Measurements from ENCODE around the gene ISG15.

The ISG15 gene

DNA sequence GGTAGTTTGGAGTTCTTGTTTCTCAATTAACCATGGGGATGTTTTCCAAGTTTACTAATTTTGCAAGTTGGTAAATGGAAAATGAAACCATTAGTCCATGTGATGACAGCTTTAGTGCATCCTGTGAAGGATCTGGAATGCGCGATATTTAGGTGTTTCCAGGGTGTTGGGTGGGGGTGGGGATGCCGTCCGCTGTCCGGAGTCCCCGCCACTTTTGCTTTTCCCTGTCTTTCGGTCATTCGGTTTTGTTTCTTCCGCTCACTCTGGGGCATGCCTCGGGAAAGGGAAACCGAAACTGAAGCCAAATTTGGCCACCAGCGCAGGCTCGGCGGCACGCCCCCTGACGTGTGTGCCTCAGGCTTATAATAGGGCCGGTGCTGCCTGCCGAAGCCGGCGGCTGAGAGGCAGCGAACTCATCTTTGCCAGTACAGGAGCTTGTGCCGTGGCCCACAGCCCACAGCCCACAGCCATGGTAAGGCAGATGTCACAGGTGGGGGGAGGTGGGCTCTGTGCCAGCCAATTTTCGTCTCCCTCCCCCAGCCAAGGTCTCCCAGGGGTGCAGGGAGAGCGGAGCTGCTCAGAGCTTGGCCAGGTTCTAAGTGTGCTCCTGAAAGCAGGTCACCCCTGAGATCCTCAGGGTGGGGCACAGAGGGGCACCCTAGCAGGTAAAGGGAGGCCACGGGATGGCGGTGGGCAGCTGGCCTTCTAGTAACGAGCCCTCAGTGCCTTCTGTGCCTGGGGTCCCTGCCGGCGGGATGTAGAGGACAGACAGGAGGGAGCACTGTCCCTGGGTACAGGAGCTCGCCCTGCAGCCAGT is at the start of gene ISG15:
Gene ISG15, plus strand, starts transcription at position 393 of the 817 bp plus-strand sequence. Its CDS starts 77 bp downstream, at position 470.
- peak; percentile 90 for DNase-seq

DNA sequence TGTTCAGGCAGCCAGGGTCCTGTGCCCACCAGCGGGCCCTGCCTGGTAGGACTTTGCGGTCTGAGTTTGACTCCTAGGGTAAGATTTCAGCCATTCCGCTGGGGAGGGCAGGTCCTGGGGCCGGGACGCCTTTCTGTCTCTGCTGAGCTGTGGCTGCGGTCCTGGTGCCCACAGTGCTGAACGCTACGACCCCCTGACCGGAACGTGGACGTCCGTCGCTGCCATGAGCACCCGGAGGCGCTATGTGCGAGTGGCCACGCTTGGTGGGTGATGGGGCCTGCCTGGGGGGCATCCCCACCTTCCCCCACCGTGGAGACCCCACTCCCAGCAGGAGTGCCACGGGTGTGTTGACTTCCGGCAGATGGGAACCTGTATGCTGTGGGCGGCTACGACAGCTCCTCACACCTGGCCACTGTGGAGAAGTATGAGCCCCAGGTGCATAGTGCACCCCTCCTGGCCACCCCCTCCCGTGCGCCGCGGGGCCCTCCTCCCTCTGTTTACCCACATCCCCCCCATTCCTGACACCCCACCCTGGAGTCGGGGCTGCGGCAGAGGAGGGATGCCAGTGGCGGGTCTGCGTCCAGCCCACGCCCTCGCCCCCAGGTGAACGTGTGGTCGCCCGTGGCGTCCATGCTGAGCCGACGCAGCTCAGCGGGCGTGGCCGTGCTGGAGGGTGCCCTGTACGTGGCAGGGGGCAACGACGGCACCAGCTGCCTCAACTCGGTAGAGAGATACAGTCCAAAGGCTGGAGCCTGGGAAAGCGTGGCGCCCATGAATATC is 49.4 kb upstream of the ISG15 start:
- DNase-seq: no peak

DNA sequence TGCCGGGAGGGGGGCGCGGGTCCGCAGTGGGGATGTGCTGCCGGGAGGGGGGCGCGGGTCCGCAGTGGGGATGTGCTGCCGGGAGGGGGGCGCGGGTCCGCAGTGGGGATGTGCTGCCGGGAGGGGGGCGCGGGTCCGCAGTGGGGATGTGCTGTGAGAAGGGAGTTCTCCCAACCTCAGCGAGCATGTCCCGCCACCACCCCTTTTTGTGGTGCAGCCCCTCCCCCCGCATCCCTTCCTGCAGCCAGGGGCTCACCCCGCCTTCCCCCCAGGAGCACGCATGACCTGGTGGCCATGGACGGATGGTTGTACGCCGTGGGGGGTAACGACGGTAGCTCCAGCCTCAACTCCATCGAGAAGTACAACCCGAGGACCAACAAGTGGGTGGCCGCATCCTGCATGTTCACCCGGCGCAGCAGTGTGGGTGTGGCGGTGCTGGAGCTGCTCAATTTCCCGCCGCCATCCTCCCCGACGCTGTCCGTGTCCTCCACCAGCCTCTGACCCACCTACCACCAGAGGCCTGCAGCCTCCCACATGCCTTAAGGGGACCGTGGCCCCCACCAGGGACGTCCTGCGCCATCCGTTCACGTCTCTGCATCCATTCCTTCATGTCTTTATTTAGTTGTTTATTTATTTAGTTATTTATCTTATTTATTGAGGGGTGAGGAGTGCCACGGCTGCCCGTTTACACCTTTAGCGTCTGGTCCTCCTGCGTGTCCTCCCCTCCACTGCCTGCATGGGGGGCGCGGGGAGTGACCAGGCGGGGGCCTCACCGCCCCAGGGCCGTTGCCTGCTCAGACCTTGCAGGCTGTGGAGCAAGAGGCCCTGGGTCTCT is 48.4 kb upstream of the ISG15 start:
- DNase-seq: no peak

DNA sequence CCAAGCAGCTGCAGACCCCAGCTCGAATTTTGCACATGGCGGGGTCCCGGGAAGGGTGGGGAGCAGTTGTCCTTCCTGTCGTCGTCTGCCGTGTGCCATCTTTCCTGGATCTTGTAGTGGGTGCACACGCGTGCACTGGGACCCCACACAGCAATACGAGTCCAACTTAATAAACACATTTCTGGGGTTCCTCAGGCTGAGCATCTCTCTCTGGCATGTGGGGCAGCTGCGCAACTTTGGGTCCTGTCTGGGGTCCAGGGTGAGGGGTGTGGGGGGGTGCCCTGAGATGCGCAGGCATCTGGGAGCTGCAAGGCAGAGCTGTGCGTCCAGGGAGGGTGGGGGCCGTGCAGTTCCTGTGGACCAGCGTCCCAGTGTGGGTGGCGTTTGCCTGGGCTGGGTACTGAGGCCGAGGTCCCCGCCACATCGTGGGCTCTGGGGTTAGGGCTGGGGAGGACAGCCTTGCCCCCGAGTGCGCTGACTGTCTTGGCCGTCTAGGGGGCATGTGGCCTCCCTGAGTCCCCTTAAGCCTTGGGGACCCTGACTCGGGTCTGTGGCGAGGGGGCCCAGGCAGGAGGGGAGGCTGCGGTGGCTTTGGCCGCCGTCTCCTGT is 47.7 kb upstream of the ISG15 start:
- no peak for DNase-seq

DNA sequence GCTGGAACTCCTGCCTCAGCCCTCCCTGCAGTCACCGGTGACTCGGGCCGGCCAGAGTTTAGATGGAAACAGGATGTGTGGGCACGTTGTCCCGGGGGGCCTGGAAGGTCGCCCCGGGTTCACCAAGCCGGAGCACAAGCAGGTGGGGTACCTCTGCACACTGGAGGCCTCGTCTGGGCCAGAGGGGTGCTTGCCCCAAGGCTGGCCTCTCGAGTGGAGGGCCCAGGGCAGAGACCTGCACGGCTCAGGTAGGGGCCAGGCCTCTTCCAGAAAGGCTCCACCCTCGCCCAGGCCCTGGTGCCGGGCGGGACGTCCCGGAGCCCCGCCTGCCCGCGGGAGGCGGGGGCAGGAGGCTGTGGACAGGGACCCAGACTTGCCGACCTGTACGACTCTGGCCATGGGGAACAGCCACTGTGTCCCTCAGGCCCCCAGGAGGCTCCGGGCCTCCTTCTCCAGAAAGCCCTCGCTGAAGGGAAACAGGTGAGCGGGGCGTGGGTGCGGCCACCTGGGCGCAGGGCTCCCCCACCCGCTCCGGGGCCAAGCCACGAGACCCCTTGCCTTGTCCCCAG is 47.1 kb upstream of the ISG15 start, which contains the start of gene PLEKHN1:
Gene PLEKHN1, plus strand, starts transcription at position 348 of the 569 bp plus-strand sequence. Its CDS starts 50 bp downstream, at position 398.
- peak; percentile 88 for DNase-seq

DNA sequence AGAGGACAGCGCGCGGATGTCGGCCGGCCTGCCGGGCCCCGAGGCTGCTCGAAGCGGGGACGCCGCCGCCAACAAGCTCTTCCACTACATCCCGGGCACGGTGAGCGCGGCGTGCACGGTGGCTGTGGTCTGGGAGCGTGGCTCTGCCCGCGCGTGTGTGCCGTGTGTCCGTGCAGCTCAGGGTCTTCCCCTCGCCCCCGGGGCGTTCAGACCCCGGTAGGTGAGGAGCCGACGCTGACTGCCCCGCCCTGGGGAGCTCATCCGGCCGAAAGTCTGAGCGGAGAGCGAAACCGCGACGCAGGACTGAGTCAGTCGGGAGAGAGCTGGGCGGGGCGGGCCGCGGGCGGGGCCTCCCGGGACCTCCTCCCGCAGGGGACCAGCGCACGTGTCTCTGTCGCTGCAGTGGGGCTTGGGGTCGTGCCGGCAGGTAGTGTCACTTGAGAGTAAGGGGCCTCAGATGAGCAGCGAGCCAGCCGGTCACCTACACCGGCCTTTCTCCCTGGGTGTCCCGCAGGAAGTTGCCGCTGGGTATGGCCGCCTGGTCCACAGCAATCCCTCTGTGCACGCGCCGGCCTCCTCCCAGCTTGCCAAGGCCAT is 46.5 kb upstream of the ISG15 start:
- DNase-seq: peak; percentile 88

DNA sequence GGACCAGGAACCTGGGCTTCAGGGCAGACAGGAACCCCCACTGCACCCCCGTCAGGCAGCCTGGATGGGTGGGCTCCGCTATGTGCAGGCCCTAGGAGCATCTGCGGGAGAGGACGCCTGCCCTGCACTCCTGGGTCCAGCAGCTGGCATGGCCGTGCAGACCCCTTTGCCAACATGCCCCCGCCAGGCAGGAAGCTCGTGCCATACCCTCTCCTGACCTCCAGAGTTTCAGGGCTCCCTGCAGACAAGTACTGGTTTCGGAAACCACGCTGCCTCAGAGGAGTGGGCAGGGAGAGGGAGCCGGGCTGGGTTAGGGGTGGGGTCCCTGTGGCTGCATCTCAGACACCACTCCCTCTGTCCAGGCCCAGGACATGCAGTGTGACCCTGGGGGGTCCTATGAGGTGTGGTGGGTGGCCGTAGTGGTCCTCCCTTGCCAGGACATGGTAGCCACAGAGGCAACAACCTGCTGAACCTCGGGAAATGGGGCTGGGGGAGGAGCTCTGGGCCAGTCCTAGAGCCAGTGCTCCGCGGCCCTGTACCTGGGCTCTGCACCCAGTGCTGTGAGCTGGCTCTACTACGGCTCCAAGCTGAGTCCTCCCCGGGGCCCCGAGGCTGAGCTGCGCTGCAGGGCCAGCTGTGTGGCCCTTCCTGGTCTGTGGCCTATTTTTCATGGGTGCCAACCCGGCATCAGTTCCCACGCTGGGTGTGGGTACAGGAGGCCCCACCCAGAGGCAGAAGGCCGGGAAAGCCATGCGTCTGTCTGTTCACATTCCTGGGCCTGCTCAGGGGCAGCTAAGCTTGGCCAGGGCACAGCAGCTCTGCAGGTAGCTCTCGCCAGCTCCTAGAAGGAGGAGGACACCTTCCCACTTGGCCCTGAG is 45.6 kb upstream of the ISG15 start:
- DNase-seq: no peak

DNA sequence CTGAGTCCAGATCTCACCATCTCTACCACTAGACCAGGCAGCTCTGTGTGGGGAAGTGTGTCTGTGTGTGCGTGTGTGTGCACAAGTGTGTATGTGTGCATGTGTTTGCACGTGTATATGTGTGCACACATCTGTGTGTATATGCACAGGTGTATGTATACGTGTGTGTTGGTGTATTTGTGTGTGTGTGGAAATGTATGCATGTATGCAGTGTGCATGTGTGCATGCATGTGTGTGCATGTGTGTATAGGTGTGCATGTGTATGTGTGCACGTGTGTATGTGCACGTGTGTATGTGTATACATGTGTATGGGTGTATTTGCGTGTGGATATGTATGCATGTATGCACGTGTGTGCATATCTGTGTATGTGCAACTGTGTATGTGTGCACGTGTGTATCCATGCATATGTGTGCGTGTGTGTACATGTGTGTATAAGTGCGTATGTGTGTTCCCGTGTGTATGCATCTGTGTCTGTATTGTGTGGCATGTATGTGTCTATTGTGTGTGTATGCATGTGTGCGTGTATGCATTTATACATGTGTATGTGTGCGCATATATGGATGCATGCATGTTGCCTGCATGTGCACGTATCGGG is 43.9 kb upstream of the ISG15 start:
- DNase-seq: no peak

DNA sequence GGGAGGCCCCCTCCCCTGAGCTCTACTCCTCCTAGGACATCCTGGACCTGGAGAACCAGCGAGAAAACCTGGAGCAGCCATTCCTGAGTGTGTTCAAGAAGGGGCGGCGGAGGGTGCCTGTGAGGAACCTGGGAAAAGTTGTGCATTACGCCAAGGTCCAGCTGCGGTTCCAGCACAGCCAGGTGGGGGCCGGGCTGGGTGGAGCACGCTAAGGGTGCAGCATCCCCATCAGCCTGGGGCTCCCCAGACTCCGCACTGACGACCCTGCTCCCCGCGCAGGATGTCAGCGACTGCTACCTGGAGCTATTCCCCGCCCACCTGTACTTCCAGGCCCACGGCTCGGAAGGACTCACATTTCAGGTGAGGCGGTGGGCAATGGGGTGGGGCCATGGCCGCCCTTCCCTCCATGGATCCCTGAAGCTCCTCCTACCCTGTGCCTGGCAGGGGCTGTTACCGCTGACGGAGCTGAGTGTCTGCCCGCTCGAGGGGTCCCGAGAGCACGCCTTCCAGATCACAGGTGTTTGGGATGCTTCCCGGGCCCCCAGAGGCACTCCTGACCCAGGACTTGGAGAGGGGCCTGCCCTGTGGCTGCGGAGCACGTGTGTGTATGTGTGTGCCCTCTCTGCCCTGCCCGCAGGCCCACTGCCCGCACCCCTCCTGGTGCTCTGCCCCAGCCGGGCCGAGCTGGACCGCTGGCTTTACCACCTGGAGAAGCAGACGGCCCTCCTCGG is 42.9 kb upstream of the ISG15 start:
- DNase-seq: no peak

DNA sequence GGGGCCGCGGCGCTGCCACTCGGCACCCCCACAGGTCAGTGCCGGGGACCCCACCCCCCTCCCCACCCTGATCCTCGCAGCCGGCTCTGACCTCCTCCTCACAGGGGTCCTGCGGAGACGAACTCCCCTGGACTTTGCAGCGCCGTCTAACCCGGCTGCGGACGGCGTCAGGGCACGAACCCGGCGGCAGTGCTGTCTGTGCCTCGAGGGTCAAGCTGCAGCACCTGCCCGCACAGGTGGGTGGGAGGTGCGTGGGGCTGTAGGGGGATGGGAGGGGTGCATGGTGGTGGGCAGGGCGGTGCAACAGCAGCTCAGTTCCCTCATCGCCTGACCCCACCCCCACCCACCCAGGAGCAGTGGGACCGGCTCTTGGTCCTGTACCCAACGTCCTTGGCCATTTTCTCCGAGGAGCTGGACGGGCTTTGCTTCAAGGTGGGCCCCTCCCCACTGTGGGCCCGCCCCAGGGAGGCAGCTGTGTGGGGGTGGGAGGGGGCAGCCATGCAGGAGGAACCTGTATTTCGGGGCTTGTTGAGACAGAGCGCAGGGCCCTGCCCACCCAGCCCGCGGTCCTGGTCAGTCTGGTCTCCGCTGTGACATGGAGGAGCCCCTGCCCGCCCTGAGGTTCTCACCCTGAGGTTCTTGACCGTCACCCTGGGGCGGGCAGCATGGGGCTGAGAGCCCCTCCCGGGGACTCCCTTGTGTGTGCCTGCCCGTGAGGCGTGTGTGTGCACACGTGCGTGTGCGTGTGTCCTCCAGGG is 42.1 kb upstream of the ISG15 start:
- no peak for DNase-seq

DNA sequence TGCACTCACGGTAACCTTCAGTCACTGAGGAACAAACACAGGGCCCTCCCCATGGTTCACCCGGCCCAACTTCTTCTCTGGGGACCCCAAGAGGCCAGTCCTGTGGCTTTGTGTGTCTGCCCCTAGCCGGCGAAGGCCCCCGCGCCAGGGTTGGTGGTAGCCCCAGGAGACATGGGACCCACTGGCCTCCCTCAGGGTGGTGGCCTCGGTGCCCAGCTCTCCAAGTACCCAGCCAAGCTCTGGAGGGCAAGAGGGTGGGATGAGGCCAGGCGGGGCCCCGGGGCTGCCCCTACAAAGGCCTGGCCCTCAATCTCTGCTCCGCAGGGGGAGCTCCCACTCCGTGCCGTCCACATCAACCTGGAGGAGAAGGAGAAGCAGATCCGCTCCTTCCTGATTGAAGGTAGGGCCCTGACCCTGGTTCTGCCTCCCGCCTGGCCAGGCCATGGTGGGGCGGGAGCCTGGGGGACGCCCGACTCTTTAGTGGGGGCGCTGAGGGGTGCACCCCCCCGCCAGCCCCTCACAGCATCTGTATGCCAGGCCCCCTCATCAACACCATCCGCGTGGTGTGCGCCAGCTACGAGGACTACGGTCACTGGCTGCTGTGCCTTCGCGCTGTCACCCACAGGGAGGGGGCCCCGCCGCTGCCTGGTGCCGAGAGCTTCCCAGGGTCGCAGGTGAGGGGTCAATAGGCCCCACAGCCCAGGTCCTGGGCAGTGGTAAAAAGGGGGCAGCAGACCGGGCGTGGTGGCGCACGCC is 41.4 kb upstream of the ISG15 start:
- DNase-seq: no peak

DNA sequence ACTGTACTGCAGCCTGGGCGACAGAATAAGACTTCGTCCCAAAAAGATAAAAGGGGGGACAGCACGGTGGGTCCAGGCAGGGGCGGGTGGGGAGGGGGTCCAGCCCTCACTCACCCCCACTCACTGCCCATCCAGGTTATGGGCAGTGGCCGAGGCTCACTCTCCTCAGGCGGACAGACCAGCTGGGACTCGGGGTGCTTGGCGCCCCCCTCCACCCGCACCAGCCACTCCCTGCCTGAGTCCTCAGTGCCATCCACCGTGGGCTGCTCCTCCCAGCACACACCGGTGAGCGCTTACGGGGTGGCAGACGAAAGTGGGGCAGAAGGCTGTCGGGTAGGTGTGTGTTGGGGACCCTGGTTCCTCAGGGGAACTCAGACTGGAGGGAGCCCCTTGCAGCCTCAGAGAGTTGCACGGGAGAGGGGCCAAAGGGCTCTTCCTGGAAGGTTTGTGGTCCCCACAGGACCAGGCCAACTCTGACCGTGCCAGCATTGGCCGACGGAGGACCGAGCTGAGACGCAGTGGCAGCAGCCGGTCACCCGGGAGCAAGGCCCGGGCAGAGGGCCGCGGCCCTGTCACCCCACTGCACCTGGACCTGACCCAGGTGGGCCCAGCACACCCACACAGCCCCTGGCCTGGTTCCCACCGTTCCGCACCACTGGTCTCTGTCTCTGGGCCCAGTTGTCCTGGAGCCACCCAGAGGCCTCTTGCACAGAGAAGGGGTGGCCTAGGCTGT is 40.4 kb upstream of the ISG15 start:
- DNase-seq: no peak

DNA sequence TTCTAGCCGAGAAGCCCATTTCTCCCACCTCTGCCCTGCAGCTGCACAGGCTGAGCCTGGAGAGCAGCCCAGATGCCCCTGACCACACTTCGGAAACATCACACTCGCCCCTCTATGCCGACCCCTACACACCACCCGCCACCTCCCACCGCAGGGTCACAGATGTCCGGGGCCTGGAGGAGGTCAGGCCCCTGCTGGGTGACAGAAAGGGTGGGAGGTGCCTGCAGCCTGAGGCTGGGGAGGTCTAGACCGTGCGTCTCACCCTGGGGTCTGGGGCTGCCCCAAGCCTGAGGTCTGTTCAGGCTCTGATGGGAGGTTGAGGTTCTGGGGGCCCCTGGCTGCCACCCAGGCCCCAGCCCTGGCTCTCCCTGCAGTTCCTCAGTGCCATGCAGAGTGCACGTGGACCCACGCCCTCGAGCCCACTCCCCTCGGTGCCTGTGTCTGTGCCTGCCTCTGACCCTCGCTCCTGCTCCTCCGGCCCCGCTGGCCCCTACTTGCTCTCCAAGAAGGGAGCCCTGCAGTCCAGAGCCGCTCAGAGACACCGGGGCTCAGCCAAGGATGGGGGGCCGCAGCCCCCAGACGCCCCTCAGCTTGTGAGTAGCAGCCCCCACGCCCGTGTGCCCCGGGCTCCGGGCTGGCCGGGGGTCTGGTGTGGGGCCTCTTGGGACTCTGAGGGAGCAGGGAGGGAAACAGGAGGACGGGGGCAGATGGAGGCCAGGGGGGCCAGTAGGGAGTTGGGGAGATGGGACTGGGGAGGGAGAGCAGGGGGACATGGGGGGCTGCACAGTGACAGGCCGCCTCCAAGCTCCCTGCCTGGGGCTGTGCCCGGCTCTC is 39.6 kb upstream of the ISG15 start:
- no peak for DNase-seq

DNA sequence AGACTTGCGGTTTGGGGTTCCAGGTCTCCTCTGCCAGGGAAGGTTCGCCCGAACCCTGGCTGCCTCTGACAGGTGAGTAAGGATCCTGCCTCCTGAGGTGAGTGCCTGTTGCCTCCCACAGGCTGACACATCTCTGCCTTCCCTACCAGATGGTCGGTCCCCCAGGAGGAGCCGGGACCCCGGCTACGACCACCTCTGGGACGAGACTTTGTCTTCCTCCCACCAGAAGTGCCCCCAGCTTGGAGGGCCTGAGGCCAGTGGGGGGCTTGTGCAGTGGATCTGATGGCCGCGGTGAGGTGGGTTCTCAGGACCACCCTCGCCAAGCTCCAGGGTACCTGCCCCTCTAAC is 39.0 kb upstream of the ISG15 start:
- no peak for DNase-seq

DNA sequence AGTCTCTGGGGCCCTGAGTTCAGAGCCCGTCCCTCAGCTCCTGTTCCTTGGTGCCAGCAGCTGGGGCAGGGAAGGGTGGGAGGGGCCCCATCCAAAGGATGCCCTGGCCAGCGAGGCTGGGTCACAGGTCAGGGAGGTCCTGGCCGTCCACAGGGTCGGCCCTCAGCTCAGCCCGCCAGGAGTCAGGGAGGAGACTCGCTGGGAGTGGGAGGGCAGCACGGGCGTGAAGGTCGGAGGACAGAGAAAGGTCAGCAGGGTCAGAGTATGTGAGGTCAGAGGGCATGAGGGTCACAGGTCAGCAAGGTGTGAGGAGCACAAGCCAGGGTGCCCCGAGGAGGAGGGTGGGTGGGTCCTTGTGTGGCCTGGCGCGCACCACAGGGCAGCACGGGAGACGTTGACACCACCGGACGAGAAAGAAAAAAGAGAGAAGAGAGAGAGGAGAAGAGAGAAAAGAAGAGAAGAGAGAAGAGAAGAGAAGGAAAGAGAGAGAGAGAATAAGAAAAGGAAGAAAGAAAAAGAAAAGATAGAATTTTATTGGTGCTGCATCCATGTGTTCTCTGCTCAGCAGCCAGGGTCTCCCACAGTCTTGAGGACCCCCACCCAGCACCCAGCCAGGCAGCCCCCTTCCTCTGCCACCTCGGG is 38.5 kb upstream of the ISG15 start:
- no peak for DNase-seq

DNA sequence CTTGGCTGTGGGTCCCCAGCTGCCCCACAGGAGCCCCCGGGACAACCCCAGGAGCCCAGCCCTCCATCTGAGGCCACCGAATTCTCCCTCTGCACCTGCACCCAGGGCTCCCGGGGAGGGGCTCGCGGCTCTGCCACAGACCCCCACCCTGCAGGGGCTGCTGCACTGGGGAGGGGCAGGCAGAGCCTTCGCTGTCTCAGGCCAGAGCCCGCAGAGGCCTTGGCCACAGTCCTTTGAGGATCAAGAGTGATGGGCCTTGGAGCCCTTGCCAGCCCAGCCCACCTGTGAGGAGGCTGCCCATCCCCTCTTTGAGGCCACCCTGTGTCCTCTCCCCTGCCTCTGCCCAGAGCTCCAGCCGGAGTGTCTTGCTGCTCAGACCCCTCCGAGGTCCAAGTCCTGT is 37.9 kb upstream of the ISG15 start:
- DNase-seq: no peak
